22Rv1 (cell line): Measurements from ENCODE around the gene ADCY2.
A peak's percentile ranks its signal among the peaks of the same experiment; 100 is the strongest.

ENCODE experiments used
- ZFX ChIP-seq: fragments of 450-650 bp; IDR thresholded peaks from 2 replicates; pipeline ENCODE4 v1.6.1; 2017; ENCODE audit warnings: antibody characterized with exemption, borderline replicate concordance
- TF ChIP-seq, protein P1 (sequence below): fragments of 450-650 bp; IDR thresholded peaks from 2 replicates; pipeline ENCODE4 v1.5.1; 2017; ENCODE audit warnings: mild to moderate bottlenecking

DNA sequence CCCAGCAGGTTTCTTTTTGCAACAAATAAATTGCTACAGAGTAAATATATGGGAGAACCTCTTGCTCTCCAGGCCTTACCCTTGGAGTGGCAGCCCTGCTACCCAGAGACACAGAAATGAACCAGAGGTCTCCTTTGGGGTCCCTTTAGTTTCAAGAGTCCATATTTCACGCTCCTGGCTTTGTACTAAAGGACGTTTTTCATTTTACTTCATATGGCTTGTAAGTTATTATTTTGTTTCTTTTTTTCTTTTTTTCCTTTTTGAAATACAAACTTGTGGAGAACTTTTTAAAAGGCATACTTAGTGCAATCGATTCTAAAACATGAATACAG lies 3.3 kb upstream of the ADCY2 start:
- TF ChIP-seq, protein P1, sequence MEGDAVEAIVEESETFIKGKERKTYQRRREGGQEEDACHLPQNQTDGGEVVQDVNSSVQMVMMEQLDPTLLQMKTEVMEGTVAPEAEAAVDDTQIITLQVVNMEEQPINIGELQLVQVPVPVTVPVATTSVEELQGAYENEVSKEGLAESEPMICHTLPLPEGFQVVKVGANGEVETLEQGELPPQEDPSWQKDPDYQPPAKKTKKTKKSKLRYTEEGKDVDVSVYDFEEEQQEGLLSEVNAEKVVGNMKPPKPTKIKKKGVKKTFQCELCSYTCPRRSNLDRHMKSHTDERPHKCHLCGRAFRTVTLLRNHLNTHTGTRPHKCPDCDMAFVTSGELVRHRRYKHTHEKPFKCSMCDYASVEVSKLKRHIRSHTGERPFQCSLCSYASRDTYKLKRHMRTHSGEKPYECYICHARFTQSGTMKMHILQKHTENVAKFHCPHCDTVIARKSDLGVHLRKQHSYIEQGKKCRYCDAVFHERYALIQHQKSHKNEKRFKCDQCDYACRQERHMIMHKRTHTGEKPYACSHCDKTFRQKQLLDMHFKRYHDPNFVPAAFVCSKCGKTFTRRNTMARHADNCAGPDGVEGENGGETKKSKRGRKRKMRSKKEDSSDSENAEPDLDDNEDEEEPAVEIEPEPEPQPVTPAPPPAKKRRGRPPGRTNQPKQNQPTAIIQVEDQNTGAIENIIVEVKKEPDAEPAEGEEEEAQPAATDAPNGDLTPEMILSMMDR: peak; percentile 30
- no peak for TF ChIP-seq ZFX
